ENCODE data around the gene CXXC5. TPM values are rescaled to one million over a fixed set of nuclear protein-coding genes. Genes with fewer than 3 reads are reported as not detected.

CXXC5 gene
- total RNA-seq, 1 experiment from 2014 or later = 96.8 TPM

DNA sequence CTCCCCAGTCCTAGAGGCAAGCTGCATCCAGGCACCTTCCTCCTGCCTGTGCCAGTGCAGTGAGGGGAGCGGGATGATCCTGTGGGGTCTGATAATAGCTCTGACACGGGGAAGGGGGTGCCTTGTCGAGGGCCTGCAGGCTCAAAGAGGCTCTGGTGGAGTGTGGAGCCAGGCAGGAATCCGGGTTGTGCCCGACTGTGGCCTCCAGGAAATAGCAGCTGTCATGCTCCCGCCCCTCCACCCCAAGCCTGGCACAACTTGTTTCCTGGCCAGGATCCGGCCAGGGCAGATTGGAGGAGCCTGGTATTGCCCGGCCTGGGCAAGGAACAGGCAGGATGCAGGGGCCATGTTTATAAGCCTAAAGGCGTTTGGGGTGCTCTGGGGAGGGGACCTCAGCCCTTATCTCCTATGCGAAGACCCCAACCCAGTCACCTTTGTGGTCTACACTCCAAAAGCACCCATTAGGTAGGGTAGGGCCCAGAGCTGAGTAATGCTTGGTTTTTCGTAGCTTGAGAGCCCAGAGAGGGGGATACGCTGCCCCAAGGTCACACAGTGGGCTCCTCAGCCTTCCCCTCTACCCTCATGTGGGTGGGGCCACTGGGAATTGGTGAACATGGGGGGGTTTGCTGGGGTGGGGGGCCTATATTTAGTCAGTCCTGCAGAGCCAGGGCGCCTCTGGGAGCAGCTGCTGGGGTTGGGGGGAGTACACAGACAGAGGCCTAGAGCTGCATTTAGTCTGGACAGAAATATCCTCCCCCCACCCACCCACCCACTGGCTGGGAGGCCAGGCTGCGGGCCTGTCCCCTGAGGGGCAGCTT lies 12.2 kb downstream of the CXXC5 start:
- in situ Hi-C loops (cut with HindIII; ENCODE audit: low pct_unique_long_range_greater_than_20kb, low sequenced_read_pairs) = no loop called here
- peak; percentile 67 for DNase-seq (ENCODE audit: low read depth)

DNA sequence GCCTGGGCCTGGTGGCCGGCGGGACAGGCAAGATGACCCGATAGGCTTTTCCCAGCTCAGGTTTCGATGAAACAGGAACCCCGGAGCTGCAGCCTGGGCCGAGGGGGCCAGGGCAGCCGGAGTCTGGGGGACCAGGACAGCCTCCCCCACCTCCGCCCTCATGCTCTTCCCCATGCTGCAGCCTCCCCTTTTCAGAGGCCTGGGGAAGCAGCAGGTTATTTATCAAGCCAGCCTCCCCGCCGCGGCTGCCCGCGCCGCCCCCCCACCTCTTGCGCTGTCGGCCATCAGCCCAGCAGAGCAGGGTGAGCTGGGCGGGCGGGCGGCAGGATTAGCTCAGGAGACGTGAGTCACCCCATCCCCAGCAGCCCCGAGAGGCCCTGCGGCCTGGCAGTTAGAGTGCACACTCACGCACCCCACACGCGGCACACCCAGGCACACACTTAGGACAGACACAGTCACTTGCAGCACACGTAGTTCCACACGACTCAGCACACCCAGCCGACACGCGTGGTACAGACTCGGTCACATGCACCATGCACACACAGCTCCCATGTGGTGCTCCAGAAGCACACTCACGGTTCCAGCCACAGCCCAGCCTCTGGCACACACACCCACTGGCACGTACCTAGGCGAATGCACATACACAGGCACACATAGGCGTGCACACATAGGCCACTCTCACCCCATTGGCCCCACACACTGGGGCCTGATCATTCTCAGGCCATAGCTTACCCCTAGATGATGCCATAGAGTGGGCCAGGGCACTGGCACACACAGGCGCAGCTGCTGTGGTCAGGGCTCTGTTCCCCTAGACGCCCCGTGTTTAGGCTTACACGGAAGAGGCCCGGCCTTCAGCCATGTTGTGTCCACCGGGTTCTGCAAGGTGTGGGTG lies 13.0 kb downstream of the CXXC5 start:
- DNase-seq (ENCODE audit: low read depth) = peak; percentile 85
- in situ Hi-C loops (cut with HindIII; ENCODE audit: low pct_unique_long_range_greater_than_20kb, low sequenced_read_pairs) = no loop called here

DNA sequence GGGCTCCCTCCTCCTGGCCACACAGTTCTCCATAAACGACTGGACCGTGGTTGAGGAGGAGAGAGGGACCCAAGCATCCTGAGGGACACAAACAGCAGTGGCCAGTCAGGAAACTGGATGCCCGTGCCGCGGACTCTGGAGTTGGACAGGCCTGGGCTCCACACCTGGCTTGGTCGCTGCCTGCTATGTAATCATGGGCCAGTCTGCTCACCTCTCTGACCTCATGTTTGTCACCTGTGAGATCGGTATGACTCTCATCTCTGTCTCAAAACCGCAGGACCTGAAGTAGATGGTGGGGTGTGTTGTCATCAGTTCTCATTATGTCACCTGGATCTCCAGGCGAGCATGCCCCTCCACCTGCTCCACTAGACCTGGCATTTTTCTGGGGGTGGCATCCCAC lies 14.5 kb downstream of the CXXC5 start:
- in situ Hi-C loops (cut with HindIII; ENCODE audit: low pct_unique_long_range_greater_than_20kb, low sequenced_read_pairs) = no loop called here
- DNase-seq (ENCODE audit: low read depth) = no peak

DNA sequence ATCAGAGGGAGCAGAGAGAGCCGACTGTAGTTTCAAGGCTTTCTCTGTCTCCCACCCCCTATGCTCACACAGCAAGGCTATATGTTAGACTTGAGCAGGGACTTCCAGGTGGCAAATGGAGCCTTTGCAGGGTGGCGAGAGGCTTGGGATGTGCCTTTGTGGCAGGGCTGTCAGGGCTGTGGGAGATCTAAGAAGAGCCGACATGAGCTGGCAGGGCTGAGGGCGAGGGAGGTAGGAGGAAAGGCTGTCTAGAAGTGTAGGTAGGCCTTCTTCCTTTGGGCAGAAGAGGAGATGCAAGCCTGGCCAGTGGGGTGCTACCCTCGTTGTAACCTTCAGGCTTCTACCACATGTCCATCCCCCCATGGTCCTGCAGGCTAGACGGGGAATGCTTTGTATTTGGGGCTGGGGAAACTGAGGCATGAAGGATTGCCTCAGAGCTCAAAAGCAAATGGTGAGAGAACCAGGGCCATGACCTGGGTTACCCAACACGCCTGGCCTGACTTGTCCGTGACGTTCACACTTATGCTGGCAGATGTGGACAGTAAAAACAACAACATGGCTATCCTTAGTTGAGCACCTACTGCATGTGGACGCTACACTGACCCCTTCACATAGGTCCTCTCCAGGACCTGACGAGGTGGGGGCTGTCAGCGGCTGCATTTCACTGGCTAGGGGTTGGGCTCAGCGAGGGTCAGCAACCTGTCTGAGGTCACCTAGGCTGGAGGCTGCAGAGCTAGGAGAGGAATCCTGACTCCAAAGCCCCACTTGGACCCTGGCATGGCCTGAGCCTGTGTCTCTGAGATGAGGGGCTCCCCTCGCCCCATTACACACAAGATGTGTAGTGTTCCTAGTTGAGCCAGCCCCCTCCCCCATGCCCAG lies 15.3 kb downstream of the CXXC5 start:
- in situ Hi-C loops (cut with HindIII; ENCODE audit: low pct_unique_long_range_greater_than_20kb, low sequenced_read_pairs) = no loop called here
- no peak for DNase-seq (ENCODE audit: low read depth)

DNA sequence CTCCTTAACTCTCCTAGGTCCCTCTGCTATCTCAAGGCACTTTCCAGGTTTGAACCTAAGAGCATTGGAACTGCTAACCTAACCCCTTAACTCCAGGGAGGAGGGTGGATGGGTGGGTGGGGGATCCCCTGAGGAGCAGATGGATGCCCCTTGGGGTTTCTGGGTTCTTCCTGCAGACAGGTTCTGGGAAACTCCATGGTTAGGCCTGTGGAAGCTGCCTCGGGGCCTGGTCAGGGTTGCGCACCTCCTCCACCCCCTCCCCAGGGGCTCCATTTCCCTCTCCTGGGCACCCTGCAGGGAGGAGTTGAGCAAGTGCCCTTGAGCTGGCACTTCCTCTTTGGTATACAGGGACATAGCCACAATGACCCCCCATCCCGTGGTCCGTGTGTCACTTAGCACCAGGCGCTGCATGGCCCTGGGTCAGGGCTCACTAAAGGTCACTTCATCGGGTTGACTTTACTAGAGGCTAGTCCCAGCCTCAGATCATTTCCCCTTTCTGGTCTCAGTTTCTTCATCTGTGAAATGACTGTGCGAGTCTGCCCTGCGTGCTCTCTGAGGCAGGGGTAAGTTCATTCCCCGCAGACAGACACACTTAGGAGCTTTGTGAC lies 16.0 kb downstream of the CXXC5 start:
- in situ Hi-C loops (cut with HindIII; ENCODE audit: low pct_unique_long_range_greater_than_20kb, low sequenced_read_pairs) = no loop called here
- DNase-seq (ENCODE audit: low read depth) = no peak

DNA sequence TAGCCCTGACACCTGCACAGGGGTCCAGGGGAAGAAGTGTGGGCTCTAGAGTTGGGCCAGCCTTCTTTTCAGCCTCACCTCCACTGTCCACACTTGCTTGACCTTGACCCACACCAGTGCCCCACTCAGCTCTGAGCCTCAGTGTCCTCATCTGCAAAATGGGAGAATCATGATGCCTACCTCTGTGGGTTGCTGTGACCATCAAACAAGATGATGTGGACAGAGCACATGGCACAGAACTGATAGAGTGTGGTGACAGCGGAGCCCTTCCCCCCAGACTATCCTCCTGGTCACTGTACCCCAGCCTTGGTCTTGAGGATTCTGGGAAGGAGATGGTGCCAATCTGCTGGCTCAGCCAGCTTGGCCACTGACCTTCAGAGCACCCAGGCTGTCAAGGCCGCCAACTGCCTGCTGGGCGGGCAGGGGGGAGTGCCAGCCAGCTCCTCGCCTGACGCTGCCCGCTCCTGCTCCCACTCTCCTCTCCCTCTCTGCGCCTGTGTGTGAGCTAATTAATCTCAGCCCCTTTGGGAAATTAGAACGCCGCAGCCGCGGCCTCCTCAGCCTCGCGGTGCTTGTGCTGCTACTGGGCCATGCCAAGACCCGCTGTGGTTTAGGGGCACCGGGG lies 16.7 kb downstream of the CXXC5 start:
- in situ Hi-C loops (cut with HindIII; ENCODE audit: low pct_unique_long_range_greater_than_20kb, low sequenced_read_pairs) = no loop called here
- no peak for DNase-seq (ENCODE audit: low read depth)

DNA sequence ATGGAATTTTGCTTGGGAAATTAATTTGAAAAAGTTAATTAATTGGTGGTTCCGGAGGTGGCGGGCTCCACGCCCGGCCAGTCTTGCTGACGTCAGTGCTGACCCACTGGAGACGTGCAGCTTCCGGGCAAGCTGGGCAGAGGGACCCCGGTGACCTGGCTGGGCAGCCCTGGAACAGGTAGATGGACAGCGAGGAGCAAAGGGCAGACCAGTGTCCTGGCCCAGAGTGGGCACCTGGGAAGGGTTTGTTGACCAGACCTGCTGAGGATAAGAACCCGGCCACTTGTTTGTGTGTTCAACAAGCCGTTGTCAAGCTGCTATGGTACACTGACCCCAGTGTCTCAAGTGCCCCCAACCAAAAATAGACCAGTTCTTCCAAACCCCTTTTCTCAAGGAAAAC lies 17.5 kb downstream of the CXXC5 start:
- in situ Hi-C loops (cut with HindIII; ENCODE audit: low pct_unique_long_range_greater_than_20kb, low sequenced_read_pairs) = no loop called here

DNA sequence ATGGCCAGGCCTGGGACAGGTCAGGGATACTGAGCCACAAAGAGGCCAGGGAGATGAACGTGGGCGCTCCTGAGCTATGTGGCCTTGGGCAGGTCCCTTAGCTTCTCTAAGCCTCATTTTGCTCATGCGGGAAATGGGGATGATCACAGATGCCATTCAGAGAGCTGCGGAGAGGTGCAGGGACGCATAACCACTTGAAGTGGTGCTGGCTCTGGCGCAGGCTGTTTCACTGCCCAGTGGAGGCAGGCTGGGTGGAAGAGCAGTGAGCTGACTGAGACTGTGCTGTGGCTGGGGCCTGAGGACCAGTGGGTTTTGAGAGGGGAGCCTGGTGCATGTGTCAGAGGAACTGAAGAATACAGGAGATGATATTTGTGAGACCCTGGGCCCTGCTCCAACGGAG lies 18.4 kb downstream of the CXXC5 start:
- DNase-seq (ENCODE audit: low read depth) = no peak
- in situ Hi-C loops (cut with HindIII; ENCODE audit: low pct_unique_long_range_greater_than_20kb, low sequenced_read_pairs) = no loop called here

More for the DNA sequence above, 17.5 kb downstream of the CXXC5 start:
- no peak for DNase-seq (ENCODE audit: low read depth)

DNA sequence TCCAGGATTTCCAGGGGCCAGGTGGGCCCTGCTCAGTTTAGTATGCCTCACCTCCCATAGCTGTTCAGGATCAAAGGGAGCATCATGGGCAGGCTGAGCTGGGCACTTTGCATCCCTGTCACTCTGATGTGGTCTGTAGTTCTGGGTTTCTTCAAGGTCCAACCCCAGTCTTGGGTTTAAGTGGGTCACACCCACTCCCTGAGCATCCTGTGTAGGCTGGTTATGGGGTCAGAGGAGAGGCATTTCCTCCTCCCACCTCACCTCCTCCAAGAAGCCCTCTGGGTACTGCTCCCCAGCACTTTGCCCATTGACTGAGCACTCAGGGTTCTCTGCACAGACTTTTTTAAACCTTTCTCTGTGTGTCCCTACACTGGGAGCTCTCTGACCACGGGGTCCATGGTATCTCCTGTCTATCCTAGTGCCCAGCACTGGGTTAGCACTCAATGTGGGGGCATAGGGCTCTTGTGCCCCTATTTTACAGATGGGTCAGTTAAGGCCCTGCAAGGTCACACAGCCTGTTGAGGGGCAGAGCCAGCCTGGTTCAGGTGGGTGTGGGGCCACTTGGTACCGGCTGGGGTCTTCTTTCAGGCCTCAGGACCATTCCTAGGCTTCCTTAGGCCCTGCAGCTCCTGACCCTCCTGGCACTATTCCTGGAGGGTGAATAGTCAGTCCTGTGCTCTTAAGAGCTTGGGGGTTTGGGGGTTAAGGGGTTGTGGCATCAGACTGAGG lies 19.0 kb downstream of the CXXC5 start:
- in situ Hi-C loops (cut with HindIII; ENCODE audit: low pct_unique_long_range_greater_than_20kb, low sequenced_read_pairs) = no loop called here
- no peak for DNase-seq (ENCODE audit: low read depth)

DNA sequence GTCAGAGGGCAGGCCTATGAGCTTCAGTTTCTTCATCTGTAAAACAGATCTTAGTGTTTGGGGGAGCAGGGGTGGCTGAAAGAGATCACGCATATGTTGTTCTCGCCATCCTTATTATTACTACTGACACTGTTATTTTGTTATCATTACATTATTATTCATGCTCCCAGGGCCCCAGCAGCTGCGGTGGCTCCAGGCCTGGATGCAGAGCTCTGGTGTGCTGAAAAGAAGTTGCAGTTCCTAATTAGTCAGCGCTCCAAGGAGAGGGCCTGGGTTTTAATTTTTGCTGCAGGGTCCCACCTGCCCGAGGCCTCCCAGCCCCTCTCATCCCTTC lies 19.5 kb downstream of the CXXC5 start:
- in situ Hi-C loops (cut with HindIII; ENCODE audit: low pct_unique_long_range_greater_than_20kb, low sequenced_read_pairs) = no loop called here
- DNase-seq (ENCODE audit: low read depth) = no peak

DNA sequence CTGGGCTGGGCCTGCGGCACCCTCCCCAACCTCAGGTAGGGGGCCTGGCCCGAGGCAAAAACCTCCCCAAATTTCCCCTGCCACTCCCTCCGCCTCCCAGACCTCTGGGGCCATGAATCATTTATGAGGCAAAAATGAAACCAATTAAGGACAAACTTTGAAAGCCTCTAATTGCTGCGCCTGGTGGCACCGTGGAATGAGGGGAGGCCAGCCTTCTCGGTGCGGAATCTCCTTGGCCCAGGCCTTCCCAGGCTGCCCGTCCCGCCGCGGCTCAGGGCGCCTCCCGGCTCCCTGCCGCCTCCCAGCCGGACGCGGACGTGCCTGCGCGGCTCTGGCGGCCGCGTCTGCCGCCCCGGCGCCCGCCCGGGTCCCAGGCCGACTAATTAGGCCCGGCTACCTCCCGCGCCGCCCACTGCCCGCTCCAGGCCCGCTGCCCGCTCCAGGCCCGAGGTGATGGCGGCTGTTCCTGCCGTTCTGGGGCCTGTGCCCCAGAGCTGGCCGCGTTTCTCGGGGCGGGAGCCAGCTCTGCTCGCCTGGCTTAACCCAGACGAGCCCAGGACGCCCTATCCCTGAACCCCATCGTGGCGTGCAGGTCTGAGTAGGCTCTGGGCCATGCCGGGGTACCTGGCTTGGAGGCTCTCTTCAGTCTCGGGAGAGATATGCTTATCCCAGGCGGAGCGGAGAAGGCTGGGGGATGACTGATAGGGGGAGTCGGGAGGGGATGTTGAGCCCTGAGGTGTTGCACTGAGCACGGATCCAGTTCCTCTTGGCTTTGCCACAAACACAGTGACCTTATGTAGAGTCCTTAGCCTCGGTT lies 20.1 kb downstream of the CXXC5 start:
- DNase-seq (ENCODE audit: low read depth) = no peak
- in situ Hi-C loops (cut with HindIII; ENCODE audit: low pct_unique_long_range_greater_than_20kb, low sequenced_read_pairs) = no loop called here

DNA sequence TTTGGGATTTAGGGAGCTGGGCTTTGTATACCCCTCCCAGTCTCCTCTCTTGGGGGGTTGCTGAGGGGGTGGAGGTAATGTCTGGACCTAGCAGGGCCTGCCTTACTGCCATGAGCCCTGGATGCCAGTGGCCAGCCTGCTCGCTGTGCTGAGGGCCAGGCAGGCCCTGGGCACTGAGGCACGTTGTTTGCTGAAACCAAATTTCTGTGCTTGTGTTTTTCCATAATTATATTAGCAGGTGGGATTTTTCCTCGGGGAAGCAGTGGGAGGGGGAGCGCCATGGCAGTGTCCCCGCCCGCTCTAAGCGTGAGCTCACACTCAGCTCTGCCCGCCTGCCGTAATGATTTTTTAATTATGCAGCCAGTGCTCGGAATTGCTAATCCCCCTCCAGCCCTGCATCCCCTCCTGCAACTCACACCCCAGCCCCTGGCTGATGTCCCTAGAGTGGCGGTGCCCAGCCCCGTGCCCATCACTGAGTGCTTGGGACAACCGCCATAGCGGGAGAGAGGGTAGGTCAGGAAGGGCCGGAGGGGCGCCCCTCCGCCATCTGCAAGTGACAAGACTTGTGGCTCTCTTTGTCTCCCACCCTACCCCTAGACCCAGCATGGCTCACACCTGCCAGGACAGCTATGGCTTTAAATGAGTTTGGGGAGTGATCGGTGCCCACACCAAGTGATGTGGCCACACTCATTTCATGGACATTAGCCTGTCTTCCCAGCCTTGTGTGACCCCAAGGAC lies 20.9 kb downstream of the CXXC5 start:
- in situ Hi-C loops (cut with HindIII; ENCODE audit: low pct_unique_long_range_greater_than_20kb, low sequenced_read_pairs) = no loop called here
- DNase-seq (ENCODE audit: low read depth) = no peak

DNA sequence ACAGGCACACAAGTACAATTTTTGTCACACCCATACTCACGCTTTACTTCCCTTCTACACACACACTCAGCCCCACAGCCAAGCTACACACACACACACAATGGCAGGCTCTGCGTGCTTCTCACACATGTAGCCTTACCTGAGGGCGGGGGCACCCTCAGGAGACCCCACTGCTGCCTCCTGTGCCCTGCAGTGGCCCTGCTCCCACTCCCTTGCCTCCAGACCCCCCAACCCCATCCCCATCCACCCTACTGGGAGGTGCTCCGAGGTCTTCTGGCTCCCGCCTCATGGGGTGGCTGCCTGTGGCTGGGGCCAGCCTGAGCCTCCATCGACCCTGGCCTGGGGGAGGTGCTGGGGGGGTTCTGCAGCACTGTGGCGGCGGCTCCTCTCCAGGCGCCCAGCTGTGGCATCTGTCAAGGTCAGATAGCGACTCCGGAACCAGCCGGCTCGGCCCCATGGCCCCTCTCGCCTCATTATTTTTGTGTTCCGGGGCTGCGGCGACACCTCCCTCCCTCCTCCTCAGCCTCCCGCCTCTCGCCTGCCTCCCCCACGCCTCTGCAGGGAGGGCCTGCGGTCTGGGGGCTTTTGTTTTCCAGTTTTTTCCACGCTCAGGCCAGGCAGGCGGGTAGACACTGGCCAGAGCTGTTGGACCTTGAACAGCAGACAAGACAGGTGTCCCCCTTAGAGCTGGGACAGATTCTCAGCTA lies 21.7 kb downstream of the CXXC5 start:
- DNase-seq (ENCODE audit: low read depth) = no peak
- in situ Hi-C loops (cut with HindIII; ENCODE audit: low pct_unique_long_range_greater_than_20kb, low sequenced_read_pairs) = no loop called here

DNA sequence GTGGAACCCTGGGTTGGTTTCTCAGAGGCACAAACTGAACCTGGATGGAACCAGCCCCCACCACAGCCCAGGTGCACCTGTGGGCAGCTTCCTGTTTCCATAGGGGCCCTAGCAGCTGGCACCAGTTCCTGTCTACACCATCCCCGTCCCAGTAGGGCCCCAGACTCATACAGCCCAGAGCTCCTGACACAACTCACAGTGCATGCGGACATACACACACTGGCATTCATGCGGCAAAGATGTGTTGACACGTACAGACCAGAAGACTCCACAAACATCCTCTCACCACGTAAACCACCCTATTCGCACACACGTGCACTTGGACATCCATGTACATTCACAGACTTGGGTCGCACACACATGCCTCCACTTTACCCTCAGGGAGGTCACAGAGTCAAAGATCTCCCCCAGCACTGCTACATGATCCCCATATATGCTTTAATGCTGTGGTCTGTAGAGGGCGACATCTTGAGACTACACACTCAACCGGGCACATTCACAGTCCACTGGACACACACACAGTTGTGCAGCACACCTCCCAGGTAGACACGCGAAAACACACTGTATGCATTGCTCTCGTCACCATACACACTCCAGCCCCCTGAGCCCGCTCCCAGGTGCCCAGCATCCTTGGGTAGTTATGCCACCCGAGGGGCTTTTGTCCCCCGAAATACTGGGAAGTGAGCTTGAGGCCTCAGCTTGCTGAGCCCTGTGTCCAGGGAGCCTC lies 22.4 kb downstream of the CXXC5 start:
- in situ Hi-C loops (cut with HindIII; ENCODE audit: low pct_unique_long_range_greater_than_20kb, low sequenced_read_pairs) = no loop called here
- DNase-seq (ENCODE audit: low read depth) = no peak

Data from Caki2 (cell line).